ENCODE data around the gene RP9.

Gene RP9

GRCh38 chr7:33109005-33109757 lies at the start of gene RP9:
TSS of gene RP9 (minus strand) at chr7:33109404. CDS start at chr7:33109372, 32 bp downstream.
- DNase-seq, result peak; percentile 67

- no peak for DNase-seq
These were observed 48.6 kb upstream of the RP9 start for GRCh38 chr7:33157781-33158180.

GRCh38 chr7:33157311-33157710 lies 48.1 kb upstream of the RP9 start:
- DNase-seq, result no peak

- no peak for DNase-seq
These were observed 47.2 kb upstream of the RP9 start for GRCh38 chr7:33156441-33156840.

GRCh38 chr7:33155811-33156210 lies 46.6 kb upstream of the RP9 start:
- DNase-seq, result no peak

GRCh38 chr7:33152087-33152486 lies 42.9 kb upstream of the RP9 start:
- DNase-seq, result no peak

GRCh38 chr7:33145156-33145555 lies 36.0 kb upstream of the RP9 start:
- no peak for DNase-seq

GRCh38 chr7:33143996-33144718 lies 35.0 kb upstream of the RP9 start:
- DNase-seq, result no peak

GRCh38 chr7:33142585-33142984 lies 33.4 kb upstream of the RP9 start:
- DNase-seq, result no peak

GRCh38 chr7:33137103-33137502 lies 27.9 kb upstream of the RP9 start:
- DNase-seq, result no peak

- no peak for DNase-seq
These were observed 21.0 kb upstream of the RP9 start for GRCh38 chr7:33130184-33130583.

GRCh38 chr7:33129806-33130153 lies 20.6 kb upstream of the RP9 start:
- no peak for DNase-seq

- DNase-seq, result peak; percentile 87
These were observed 20.0 kb upstream of the RP9 start, which contains the start of gene BBS9 for GRCh38 chr7:33128990-33129805. TSS of gene BBS9 (plus strand) at chr7:33129564. CDS start at chr7:33146253, 16,689 bp downstream.

GRCh38 chr7:33128631-33128989 lies 19.4 kb upstream of the RP9 start:
- DNase-seq, result no peak

- no peak for DNase-seq
These were observed 17.9 kb upstream of the RP9 start for GRCh38 chr7:33127085-33127484.

- DNase-seq, result no peak
These were observed 9.2 kb upstream of the RP9 start for GRCh38 chr7:33118383-33118782.

GRCh38 chr7:33114976-33115375 lies 5.8 kb upstream of the RP9 start:
- no peak for DNase-seq

- DNase-seq, result no peak
These were observed 2.4 kb upstream of the RP9 start for GRCh38 chr7:33111614-33112013.

- no peak for DNase-seq
These were observed 594 bp upstream of the RP9 start for GRCh38 chr7:33109758-33110238.

- DNase-seq, result peak; percentile 14
These were observed 625 bp downstream of the RP9 start for GRCh38 chr7:33108554-33109004.

- no peak for DNase-seq
These were observed 1.8 kb downstream of the RP9 start for GRCh38 chr7:33107136-33108066.

- no peak for DNase-seq
These were observed 7.3 kb downstream of the RP9 start for GRCh38 chr7:33101906-33102305.
